HG03095 (cell line): ENCODE data around the gene BNC2.

Experiments used
- ATAC-seq: cut with Tn5 transposase; IDR thresholded peaks from one replicate; pipeline ENCODE4 v1.9.1; 2021; ENCODE audit warnings: moderate library complexity; ENCODE audit not compliant: unreplicated experiment

Gene BNC2

GRCh38 chr9:16640649-16641048 is 229.8 kb downstream of the BNC2 start:
- ATAC-seq, result no peak

- no peak for ATAC-seq
Measured at GRCh38 chr9:16639644-16640043, 230.8 kb downstream of the BNC2 start.

GRCh38 chr9:16637911-16638310 is 232.6 kb downstream of the BNC2 start:
- no peak for ATAC-seq

GRCh38 chr9:16637218-16637617 is 233.3 kb downstream of the BNC2 start:
- no peak for ATAC-seq

- no peak for ATAC-seq
Measured at GRCh38 chr9:16633794-16634193, 236.7 kb downstream of the BNC2 start.

- ATAC-seq, result no peak
Measured at GRCh38 chr9:16628413-16628812, 242.1 kb downstream of the BNC2 start.

- no peak for ATAC-seq
Measured at GRCh38 chr9:16627967-16628366, 242.5 kb downstream of the BNC2 start.

GRCh38 chr9:16627521-16627920 is 242.9 kb downstream of the BNC2 start:
- ATAC-seq, result no peak

- no peak for ATAC-seq
Measured at GRCh38 chr9:16626577-16627130, 243.8 kb downstream of the BNC2 start.

GRCh38 chr9:16625811-16626210 is 244.7 kb downstream of the BNC2 start:
- no peak for ATAC-seq

- no peak for ATAC-seq
Measured at GRCh38 chr9:16625161-16625631, 245.3 kb downstream of the BNC2 start.

GRCh38 chr9:16624744-16625117 is 245.7 kb downstream of the BNC2 start:
- no peak for ATAC-seq

GRCh38 chr9:16623989-16624743 is 246.3 kb downstream of the BNC2 start:
- ATAC-seq, result no peak

- ATAC-seq, result no peak
Measured at GRCh38 chr9:16622541-16622940, 247.9 kb downstream of the BNC2 start.

- ATAC-seq, result no peak
Measured at GRCh38 chr9:16619914-16620520, 250.5 kb downstream of the BNC2 start.

- ATAC-seq, result no peak
Measured at GRCh38 chr9:16619402-16619801, 251.1 kb downstream of the BNC2 start.

GRCh38 chr9:16618524-16618923 is 251.9 kb downstream of the BNC2 start:
- ATAC-seq, result no peak

GRCh38 chr9:16616686-16617085 is 253.8 kb downstream of the BNC2 start:
- no peak for ATAC-seq

- no peak for ATAC-seq
Measured at GRCh38 chr9:16615451-16615850, 255.0 kb downstream of the BNC2 start.

- ATAC-seq, result no peak
Measured at GRCh38 chr9:16613605-16614004, 256.9 kb downstream of the BNC2 start.

GRCh38 chr9:16613051-16613450 is 257.4 kb downstream of the BNC2 start:
- no peak for ATAC-seq

GRCh38 chr9:16612627-16613026 is 257.8 kb downstream of the BNC2 start:
- ATAC-seq, result no peak
